ENCODE results near the gene PF4V1.

The PF4V1 gene, protein sequence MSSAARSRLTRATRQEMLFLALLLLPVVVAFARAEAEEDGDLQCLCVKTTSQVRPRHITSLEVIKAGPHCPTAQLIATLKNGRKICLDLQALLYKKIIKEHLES

DNA sequence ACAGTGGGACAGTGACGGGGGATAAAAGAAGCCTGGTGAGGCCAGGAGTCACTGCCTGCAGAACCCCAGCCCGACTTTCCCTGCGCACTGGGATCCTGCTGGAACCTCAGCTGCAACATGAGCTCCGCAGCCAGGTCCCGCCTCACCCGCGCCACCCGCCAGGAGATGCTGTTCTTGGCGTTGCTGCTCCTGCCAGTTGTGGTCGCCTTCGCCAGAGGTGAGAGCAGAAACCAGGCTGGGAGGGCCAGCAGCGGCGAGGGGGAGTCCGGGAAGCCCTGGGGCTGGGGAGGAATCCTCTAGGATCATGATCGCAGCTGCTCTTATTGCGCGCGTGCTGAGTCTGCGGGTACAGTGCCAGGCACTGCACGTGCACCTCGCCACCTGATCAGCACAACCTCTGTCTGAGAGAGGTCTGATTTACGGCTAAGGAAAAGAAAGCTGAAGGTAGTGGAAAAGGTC, at the start of gene PF4V1:
PF4V1 (plus strand) TSS at position 51 of the 459 bp plus-strand sequence; CDS start at position 118, 67 bp downstream.
- DNase-seq (ENCODE audit: low read depth, low spot score): no peak

DNA sequence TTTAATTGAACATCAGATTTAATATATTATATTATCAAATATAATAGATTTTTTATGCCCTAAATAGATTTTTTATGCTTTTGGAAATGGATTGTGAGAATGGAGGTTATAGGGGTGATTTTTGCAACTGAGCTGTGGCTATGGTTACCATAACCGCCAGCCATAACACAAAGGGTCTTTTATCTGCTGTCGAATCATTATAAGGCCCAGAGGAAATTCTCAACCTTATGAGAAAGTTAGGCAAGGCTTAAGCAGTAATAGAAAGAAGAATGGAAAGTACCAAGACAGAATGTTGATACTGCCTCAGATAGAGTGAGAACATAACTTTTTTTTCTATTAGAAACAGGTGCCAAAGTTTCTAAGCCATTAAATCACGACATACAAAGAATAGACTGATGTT, 42.9 kb upstream of the PF4V1 start:
- DNase-seq (ENCODE audit: low read depth, low spot score): no peak

DNA sequence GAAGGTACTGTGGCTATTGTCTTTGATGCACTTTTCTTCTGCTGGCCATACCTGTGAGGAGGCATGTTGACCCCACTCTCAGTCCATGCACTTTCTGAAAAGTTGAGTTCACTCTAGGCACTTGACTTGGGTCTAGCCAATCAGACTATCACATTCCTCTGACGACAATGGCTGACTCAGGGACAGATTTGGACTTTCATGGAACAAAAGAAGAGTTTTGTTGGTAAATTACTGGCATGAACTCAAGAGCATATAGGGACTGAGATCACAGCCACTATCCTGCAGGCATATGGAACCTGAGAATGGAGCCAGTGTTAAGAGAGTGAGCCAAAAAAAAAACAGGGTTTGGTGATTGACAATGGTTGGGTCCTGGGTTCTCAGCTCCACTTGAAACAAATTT, 41.3 kb upstream of the PF4V1 start:
- no peak for DNase-seq (ENCODE audit: low read depth, low spot score)

DNA sequence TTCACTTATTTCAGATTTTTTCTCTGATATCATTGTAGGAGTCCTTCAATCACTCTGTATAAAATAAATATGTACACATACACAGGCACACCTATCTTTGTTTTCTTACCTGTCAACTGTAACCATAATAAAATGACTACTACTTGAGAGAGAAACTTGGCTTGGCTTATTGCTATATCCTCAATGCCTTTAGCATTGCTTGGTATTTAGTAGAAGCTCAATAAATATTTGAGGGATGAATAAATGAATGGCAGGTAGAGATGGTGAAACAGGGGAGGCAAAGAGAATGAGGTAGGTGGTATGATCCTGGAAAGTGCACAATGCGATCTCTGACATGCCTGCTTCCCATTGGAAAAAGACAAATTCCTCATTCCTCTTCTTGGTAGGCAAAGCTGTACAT, 38.4 kb upstream of the PF4V1 start:
- no peak for DNase-seq (ENCODE audit: low read depth, low spot score)

DNA sequence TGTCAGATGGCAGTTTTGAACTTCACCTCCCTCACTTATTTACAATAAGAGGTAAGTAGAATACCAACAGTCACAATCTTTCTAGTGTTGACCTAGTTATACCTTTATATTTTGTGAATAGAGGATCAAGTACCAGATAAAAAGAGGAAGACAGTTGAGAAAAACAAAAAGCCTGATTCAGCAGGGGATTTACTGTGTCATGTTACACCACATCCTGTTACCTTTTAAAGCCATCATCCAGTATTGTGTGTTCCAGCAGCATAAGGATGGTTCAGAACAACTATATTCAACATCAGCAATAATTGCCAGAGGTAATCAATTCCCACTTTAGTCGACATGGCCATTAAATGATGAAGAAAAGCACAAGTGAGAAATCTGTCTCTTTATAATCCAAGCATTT, 38.0 kb upstream of the PF4V1 start:
- no peak for DNase-seq (ENCODE audit: low read depth, low spot score)

DNA sequence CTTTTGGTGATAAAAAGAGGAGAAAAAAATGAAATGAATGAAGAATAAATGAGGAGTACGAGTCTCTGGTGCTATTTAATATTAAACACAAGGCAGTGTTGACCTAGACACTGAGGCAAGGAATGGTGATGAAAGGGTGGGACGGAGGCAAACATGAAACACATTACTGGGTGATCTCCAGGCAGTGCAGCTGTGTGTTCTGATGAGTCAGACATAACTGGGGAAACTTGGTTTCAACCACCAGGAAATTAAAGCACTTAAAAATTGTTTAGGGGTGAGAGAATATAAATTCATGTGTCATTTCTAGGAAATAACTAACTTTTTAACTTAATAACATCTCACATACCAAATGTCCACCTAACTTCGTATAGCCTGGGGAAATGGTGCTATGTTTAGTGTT, 36.3 kb upstream of the PF4V1 start:
- DNase-seq (ENCODE audit: low read depth, low spot score): peak; percentile 33

DNA sequence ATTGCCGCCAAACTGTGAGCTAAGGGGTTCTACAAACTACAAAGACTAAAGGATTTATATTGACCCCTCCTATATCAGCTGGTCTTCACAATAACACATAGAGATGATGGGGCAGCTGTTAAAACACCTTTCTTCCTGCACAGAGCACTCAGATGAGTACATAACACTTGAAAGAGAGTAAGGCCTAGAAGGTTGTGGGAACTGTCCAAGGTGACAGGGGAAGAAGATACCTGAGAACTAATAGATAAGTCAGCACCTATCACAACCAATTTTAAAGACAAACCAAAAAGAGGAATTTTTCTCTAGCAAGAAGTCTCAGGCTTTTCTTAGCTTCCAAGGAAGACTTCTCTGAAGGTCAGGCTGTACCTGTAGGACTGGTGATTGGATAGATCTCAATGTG, 35.8 kb upstream of the PF4V1 start:
- DNase-seq (ENCODE audit: low read depth, low spot score): no peak

DNA sequence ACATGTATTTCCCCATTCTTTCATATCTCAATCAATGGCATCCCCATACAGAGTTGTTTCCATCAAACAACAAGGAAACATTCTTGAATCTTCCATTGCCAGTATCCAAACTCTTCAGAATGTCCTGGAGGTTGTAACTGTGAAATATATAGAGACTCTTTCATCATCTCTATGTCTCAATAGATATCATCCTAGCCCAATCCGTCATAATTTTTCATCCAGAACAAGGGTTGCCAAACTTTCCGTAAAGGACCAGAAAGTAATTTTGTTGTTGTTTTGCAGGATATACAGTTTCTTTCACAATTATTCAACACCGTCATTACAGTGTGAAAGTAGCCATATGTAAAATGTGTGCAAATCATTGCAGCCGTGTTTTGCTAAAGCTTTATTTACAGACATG, 31.8 kb upstream of the PF4V1 start:
- no peak for DNase-seq (ENCODE audit: low read depth, low spot score)

DNA sequence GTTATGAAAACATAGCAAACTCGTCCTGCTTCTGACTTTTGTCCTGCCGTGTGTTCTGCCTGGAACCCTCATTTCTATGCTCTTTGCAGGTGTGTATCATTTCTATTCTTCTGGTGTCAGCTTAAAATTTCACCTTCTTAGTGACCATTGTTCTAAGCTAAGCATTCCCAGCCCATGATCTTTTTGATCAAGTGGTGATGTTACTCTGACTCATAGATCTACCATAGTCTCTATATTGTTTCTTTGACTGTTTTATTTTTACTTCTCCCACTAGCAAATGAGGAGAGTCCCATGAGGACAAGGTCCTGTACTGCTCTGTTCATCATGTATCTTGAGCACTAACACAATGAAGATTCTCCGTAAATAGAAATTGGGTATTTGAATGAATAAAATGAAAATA, 30.7 kb upstream of the PF4V1 start:
- no peak for DNase-seq (ENCODE audit: low read depth, low spot score)

DNA sequence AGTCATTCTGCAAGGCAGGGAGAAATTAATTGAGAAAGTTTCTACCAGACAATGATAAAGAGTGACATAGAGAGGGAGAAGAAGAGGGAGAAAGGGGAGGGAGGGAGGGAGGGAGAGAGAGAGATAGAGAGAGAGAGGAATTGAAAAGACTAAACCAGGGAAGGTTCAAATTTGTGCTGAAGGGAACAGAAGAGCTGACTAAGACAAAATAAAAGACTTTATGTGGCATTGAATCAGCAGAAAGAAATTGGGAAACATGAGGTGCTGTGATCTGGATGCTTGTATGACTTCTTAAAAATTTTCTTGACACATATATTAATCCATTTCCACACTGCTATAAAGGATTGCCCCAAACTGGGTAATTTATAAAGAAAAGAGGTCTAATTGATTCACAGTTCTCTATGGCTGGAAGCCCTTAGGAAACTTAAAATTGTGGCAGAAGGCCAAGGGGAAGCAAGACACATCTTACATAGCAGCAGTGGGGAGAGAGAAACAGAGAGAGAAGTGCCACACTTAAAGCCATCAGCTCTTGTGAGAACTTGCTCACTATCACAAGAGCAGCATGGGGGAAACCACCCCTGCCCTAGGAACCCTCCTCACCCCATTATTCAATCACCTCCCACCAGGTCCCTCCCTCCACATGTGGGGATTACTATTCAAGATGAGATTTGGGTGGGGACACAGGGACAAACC, 30.1 kb upstream of the PF4V1 start:
- no peak for DNase-seq (ENCODE audit: low read depth, low spot score)

DNA sequence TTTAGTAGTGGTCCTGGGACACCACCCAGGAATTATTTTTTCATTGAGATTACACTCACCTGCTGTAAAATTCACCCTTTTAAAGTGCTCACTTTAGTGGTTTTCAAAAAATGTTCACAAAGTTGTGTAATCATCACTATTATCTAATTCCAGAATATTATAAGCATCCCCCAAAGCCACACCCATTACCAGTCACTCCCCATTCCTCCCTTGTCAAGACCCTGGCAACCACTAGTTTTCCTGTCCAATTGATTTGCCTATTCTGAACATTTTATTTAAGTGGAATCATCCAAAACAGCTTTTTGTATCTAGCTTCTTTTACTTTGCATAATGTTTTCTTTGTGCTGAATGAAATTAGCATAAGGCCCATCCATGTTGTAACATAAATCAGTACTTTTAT, 29.3 kb upstream of the PF4V1 start:
- no peak for DNase-seq (ENCODE audit: low read depth, low spot score)

DNA sequence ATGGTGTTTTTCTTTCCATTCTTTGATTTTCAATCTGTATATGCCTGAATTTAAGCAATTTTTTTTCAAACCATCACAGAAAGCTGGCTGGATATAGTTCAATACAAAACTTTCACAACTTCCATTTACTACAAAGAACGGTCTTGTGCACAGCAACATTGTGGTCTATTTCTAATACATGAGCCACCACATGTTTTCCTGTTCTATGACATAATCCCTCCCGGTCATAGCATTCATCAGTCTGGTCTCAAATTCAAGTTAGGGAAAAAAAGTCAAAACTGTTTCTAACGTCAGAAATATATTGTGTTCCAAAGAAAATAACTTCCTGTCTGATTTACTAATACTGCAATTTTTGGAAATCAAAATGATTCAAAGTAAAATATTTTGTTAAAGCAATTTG, 24.1 kb upstream of the PF4V1 start:
- DNase-seq (ENCODE audit: low read depth, low spot score): no peak

DNA sequence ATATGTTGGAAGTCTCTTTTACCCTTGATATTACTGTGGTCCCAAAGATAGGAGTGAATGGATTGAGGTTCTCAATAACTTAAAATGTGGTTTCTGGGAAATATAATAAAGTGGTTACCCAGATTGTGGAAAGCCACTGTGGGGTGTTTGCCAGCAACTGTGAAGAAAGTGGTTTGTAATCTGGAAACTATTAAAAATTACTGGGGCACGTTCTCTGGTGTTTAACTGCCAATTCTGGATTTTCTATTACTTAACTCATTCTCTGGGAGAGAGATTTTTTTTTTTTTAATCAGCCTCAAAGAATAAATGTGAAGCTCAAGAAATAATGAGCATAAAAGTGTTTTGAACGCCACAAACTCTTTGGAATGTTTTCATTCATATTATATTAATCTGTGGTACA, 21.5 kb upstream of the PF4V1 start:
- DNase-seq (ENCODE audit: low read depth, low spot score): no peak

DNA sequence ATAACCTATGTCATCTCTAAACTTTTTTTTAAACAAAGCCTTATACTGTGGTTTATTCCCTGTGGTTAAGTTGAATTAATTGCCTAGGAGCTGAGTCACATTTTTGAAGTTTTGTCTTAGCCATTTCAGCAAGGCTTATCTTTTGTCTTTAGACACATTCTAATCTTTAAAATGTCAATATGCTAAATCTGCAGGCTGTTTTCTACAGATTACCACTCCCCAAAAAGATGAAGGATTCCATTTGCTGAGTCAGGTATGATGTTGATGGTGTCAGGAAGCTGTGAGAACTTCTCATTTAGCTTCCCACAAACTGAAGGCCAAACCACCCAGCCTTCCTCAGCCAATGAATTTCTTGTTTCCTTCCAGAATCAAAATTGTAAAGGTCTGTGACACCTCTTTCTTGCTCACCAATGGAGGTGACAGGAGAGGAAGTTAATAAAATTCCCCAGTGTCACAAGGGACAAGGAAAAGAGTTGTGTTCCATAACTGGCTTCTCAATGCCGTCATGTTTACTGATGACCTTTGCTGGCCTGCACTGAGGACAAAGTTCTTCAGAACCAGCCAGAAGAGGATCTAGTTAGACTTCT, 20.4 kb upstream of the PF4V1 start:
- DNase-seq (ENCODE audit: low read depth, low spot score): no peak

DNA sequence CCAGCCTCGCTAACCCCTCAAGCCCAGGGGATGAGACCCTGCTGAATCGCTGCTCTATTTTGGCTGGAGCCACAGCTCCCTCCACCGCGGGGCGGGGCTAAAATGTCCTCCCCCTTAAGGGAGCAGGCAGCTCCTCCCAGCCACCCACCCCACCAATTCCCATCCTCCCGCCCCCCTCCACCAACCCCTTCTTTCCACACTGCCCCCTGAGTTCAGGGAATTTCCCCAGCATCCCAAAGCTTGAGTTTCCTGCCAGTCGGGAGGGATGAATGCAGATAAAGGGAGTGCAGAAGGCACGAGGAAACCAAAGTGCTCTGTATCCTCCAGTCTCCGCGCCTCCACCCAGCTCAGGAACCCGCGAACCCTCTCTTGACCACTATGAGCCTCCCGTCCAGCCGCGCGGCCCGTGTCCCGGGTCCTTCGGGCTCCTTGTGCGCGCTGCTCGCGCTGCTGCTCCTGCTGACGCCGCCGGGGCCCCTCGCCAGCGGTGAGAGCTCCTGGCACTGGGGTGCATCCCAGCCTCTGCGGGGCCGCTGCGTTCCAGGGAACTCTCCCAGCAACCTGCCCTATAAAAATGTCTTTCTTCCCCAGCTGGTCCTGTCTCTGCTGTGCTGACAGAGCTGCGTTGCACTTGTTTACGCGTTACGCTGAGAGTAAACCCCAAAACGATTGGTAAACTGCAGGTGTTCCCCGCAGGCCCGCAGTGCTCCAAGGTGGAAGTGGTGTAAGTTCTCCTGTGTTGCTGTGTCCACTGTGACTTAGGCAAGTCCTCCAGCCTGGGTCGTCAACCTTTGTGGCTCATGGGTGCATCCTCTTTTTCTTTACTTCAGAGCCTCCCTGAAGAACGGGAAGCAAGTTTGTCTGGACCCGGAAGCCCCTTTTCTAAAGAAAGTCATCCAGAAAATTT, 16.5 kb upstream of the PF4V1 start, which contains the start of gene CXCL6:
CXCL6 (plus strand) TSS at position 306 of the 907 bp plus-strand sequence; CDS start at position 379, 73 bp downstream.
- DNase-seq (ENCODE audit: low read depth, low spot score): no peak

DNA sequence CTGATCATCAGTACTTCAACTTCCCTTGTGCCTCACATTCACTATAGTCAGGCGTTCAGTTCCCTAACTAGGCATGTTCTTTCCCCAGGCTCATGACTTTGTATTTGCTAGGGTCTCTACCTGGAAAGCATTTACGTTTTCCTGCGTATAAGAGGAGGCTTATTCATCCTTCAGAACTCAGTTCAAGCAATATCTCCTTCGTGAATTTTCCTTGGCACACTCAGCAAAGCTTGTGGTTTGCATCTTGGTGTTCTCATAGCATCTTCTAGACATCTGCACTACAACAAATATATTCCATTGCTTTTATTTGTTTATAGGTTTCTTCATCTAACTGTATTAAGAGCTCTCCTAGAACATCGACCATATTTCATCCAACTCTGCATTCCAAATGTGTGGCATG, 14.0 kb upstream of the PF4V1 start:
- no peak for DNase-seq (ENCODE audit: low read depth, low spot score)

DNA sequence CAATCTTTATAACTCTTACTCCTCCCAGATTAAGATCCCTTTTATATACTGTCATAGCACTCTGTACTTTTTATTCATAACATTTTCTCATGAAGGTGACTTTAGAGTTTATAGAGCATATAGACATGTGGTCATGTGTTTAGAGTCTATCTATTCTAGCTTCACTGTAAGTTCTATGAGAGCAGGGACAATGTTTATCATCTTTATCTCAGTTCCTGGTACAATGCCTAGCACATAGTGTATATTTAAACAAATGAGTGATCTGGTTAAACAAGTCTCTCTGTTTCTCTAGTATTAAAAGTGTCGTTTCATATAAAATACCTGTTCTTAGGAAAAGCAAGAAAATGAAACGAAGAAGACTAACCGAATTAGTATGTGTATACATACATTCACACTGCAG, 13.4 kb upstream of the PF4V1 start:
- no peak for DNase-seq (ENCODE audit: low read depth, low spot score)

DNA sequence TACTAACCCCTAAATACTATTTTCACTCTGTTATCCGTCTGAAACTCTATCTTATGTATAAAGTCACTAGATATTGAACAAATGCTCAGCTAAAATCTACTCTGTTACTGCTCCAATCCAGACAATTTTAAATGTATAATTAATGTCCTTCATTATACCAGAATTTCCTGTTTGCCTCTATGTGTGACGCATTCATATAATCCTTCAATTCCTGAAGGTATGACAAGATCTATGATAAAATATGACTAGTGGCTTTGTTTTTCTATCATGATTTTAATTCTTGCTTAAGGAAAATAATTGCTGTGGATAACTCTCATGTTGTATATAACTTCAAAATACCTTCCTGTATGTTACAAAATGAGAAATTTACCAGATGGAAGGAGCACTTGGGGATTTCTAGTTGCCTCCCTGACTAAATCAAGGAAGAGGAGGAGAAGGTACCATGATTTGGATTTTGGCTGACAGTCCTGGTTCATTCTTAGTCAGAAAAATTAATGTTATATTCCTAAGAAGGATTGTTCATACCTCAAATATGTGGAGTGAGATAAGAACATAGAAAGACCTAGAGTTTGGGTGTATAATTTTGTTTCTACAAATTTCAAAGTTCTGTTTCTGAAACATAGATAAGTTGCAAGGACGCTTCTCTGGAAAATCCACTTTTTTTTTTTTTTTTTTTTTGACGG, 11.7 kb upstream of the PF4V1 start:
- DNase-seq (ENCODE audit: low read depth, low spot score): no peak

DNA sequence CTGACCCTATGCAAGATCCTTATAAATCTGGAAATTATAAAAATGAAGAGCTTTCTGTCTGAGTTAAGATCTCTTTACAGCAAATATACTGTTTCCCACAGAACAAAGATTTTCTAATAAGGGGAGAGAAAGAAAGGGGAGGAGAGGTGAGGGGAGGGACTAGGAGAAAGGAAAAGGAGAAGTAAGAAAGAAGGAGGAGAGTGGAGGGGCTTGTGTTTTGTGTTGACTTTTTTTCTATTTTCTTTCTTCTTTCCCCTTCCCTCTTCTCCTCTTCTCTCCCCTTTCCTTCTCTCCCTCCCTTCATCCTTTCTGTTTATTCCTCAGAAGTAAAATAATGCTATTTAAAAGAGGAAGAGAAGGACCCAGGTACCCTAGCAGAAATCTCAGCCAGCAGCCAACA, 10.4 kb upstream of the PF4V1 start:
- DNase-seq (ENCODE audit: low read depth, low spot score): no peak

DNA sequence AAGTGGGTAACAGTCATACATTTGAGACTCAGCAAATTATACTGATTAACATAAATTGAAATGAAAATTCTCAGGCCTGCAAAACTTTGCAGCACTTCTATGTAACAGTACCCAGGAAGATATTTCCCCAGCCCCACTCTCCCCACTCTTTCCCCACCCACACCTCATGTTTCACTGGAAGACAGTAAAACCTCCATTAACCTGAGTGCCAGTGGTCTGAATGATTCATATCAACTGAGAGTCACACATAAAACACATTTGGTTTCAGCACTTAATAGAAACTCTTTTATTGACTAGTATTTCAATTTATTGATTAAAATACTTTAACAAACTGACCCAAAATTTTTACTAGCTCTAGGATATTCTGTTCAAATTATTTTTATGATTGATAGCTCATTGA, 9.7 kb upstream of the PF4V1 start:
- no peak for DNase-seq (ENCODE audit: low read depth, low spot score)

DNA sequence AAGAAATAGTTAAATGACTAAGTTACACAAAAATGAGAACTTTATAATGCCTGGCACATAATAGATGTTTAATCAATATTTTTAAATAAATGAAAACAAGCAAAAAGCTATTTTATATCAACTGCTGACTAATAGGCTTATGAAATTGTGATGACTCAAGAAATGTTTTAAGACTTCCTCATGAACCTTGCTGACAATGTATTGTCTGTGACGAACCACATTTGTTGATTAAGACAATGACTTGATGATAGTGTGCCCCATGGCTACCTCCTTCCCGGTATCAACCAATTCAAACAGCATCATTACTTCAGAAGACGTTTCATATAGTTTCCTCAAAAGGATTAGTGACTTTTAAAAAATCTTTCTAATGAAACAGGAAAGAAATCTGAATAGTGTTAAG, 8.8 kb upstream of the PF4V1 start:
- DNase-seq (ENCODE audit: low read depth, low spot score): no peak

DNA sequence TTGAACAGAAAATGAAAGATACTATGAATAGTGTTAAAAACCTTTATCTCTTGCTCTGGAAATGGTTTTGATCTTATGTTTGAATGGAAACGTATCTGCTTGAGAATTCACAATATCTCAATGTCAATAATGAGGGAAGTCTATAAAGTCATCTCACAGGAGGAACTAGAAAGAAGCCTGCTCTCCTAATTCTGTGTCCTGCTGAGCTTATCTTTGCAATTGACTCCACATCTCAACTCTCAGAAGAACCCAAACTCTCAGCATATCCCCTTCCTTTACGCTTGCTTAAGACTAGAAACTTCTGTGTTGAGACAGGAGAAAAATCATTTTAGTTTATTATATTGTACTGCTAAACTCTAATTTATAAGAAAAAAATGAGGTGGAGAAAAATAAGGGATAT, 8.3 kb upstream of the PF4V1 start:
- DNase-seq (ENCODE audit: low read depth, low spot score): no peak

Measured in smooth muscle cell of the brain vasculature (primary cell).